ENCODE measurements around the gene ITPRID2.

Gene ITPRID2

DNA sequence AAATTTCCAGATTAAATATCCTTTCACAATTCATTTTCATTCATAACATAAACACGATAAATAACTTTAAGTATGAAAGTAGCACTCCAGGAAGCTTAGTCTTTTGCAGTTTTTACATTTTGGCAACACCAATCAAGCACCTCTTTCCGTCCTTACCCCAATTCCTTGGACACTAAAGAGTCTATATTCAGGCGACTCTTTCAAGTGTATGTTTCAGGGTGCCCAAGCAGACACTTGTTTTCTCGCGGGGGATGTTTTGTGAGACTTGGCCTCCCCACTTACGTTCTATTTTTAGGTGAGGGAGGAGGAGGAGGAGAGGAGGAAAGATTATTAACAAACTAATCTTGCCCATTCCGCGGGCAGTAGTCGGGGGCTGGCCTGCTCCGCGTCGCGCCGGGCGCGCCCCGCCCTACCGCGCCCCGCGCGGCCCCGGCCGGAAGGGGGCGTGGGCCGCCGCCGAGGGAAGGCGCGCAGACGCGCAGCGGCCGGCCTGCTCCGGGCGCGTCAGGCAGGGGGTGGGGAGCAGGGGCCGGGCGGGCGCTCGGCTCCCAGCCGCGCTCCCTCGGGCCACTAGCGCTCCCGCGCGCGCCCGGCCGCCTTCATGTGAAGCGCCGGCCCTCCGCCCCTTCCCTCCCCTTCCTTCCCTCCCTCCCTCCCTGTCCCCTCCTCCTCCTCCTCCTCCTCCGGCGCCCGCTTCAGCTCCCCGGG, at the start of gene ITPRID2:
Gene ITPRID2, plus strand, starts transcription at position 473 of the 708 bp plus-strand sequence. CDS start 337 bp downstream, outside the sequence.
- DNase-seq (ENCODE audit: low read depth in 2 of 2) = peak; percentile 61 to 67

- no peak for DNase-seq (ENCODE audit: low read depth in 2 of 2)
Measured at GRCh38 chr2:181844551-181845290, 46.8 kb upstream of the ITPRID2 start.

DNA sequence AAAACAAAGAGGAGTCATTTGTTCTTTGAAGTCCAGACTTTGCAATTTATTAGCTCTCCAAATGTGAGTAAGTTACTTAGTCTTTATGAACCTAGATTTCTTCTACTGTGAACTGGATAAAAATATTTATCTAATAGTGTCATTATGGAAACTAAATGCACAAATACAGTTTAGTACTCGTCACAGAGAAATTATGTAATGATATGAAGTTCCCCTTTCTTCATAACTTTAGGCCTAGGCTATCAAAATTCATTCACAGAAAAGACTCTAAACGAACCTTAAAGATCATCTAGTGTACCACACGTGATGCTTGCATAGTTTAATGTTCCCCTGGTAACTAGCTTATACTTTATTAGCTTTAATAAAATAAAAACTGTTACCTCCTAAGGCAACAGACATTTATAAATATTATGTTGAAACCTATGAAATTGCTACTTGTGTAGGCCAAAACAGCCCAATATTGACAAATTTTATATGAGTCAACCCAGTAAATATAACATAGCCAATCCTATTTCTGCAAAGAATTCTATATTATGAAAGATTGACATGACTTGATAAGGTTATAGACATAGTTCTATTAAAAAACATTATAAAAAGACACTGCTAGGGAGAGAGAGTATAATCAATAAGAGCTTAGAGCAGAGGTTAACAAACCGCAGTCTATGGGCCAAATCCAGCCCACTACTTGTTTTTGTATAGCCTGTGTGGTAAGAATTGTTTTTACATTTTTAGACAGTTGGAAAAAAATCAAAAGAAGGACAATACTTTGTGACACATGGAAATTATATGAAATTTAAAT, 44.9 kb upstream of the ITPRID2 start:
- DNase-seq (ENCODE audit: low read depth in 2 of 2) = no peak

DNA sequence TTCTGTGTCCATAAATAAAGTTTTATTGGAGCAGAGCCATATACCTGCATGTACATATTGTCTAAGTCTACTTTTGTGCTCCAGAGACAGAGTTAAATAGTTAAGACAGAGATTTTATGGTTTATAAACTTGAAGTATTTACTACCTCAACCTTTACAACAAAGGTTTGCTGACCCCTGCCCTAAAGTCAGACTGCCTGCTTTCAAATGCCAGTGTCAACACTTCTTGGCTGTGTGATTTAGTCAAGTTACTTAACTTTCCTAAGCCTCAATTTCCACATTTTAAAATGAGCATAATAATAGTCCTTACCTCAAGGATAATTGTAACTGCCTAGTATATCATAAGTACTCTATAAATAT, 44.4 kb upstream of the ITPRID2 start:
- no peak for DNase-seq (ENCODE audit: low read depth in 2 of 2)

GRCh38 chr2:181847702-181848101, 43.8 kb upstream of the ITPRID2 start:
- no peak for DNase-seq (ENCODE audit: low read depth in 2 of 2)

- DNase-seq (ENCODE audit: low read depth in 2 of 2) = no peak
Measured at GRCh38 chr2:181848261-181848886, 43.2 kb upstream of the ITPRID2 start.

- DNase-seq (ENCODE audit: low read depth in 2 of 2) = no peak
Measured at GRCh38 chr2:181849601-181850000, 41.9 kb upstream of the ITPRID2 start.

- DNase-seq (ENCODE audit: low read depth in 2 of 2) = no peak
Measured at GRCh38 chr2:181850936-181851560, 40.5 kb upstream of the ITPRID2 start.

DNA sequence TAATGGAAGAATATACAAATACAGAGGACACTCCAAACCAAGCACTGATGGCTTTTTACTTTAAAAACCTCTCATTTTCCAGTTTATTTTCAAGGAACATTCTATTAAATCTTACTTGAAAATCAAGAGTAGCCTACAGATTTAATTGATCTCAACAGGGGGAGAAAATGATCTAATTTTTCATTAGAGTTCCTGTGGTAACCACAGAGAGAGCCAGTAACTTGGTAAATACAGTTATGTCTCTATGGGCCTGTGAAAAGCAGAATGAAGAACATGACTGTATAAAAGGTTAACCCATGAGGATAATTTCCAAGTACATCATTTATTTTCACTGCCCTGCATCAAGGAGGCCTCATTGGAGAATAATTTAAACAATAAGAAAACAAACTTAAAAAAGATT, 39.8 kb upstream of the ITPRID2 start:
- DNase-seq (ENCODE audit: low read depth in 2 of 2) = no peak

DNA sequence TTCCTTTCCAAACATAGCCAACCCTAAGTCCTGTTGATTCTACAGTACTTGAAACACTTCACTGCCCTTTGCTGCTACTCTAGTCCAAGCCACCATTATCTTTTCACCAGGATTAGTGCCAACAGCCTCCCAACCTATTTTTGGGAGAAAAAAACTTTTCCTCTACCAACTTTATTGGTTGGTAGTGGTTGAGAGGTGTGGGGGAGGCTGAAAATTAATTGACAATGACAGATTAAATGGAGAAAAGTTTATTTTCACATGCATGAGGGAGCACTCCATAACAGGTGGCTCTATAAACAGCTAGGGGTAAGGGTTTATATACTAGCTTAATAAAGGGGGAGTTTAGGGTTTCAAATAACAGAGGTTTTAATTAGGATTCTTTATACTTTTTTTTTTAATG, 37.8 kb upstream of the ITPRID2 start:
- no peak for DNase-seq (ENCODE audit: low read depth in 2 of 2)

DNA sequence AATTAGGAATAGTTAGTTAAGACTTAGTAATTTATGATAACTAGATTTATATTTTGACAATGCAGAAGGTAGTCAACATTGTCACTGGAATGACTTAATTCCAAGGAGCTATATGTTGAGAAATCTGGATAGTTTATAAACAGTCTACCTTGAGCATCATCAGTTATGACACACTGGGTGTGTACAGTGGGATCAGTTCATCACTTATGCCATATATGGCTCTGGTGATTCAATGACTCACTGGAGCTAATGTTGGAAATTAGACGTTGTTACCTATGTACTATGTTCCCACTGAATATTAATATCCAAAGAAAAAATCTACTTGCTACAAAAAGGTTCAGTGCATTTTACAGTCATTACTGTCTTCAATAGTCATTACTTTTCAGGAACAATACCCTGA, 34.0 kb upstream of the ITPRID2 start:
- no peak for DNase-seq (ENCODE audit: low read depth in 2 of 2)

- DNase-seq (ENCODE audit: low read depth in 2 of 2) = no peak
Measured at GRCh38 chr2:181858600-181858999, 32.9 kb upstream of the ITPRID2 start.

- DNase-seq (ENCODE audit: low read depth in 2 of 2) = no peak
Measured at GRCh38 chr2:181859123-181859522, 32.4 kb upstream of the ITPRID2 start.

DNA sequence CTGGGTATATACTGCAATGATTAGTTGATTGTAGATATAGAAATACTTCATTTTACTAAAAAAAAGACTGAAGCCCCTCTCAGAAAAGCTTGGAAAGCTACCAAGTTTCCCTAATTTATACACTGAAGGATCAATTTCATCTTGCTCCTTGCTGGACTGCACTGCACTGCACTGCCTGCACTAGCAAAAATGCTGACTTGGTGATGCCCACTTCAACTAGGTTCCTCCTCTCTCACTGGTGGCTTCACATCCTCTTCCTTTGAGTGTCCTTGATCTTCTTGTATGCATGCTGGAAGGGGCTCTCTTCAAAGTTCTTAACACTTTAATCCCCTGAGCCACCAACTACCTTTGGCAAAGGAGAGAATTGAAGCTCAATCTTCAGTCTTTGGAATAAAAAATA, 31.7 kb upstream of the ITPRID2 start:
- no peak for DNase-seq (ENCODE audit: low read depth in 2 of 2)

DNA sequence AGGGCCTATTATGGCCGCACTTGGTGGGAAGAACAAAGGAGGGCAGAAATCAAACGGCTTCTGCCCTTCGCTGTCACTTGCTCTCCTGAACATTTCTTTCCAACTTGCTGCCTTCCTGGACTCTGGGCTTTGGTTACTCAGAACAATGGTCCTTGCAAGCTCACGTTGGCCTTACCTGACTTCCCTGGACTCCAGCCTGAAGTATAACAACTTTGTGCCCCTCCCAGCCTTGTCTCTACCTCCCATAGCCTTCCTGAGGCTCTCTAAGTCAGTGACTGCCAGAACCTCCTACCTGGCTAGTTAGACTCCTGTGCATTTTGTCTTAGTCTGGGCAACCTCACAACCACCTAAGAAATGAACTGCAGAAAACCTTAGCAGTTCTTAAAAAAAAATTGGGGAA, 30.2 kb upstream of the ITPRID2 start:
- DNase-seq (ENCODE audit: low read depth in 2 of 2) = no peak

DNA sequence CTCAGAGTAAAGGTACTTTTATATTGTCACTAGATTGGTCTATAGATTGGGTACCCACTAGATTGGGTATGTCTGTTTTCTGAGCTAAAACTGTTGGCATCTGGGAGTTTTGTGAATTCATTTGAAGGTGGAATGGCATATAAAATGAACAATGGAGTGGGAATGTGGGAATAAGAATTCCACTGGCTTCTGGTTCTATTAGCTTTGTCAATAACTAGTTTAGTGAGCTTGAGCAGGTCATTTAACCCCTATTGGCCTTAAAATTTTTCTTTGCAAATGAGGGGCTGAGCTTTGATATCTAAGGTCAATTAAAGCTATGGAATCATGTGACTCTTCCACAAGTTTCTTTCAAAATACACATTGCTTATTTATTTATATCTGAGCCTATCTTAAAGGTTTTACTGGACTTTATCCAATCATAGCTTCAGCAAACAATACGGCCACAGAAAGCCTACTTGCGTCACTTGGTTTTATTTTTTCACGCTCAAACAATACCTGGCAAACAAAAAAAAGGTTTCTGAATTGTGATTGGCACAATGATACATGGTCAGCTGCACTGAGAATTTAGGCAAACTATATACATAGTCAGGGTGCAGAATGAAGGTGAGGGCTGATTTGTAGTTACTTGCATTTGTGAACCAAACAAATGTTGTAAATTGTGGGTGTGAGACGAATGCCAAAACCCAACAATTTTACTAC, 28.8 kb upstream of the ITPRID2 start:
- DNase-seq (ENCODE audit: low read depth in 2 of 2) = no peak

- DNase-seq (ENCODE audit: low read depth in 2 of 2) = no peak
Measured at GRCh38 chr2:181872178-181872577, 19.4 kb upstream of the ITPRID2 start.

- DNase-seq (ENCODE audit: low read depth in 2 of 2) = peak in 1 of 2 experiments; percentile 4
Measured at GRCh38 chr2:181876614-181877063, 14.9 kb upstream of the ITPRID2 start.

DNA sequence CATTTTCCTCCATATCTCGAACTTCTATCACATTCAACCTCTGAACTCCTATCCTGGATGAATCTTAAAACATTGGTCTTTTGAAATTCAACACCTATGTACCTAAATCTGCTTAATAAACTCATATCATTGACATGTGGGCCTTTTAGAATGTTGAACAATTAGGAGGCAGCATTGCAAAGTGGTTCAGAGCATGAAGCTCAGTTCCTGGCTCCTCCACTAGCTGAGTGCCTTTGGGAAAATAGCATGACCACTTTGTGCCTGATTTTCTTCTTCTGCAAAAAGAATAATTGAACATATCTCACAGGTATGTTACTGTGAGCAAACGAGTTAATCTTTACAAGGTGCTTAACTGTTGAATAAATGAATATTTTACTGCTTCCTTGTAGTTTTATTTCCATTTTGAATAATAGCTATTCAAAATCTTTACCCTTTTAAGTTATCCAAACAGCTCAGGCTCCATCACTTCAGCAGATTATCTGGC, 14.3 kb upstream of the ITPRID2 start:
- DNase-seq (ENCODE audit: low read depth in 2 of 2) = no peak

- no peak for DNase-seq (ENCODE audit: low read depth in 2 of 2)
Measured at GRCh38 chr2:181878448-181878847, 13.1 kb upstream of the ITPRID2 start.

GRCh38 chr2:181879295-181879694, 12.2 kb upstream of the ITPRID2 start:
- DNase-seq (ENCODE audit: low read depth in 2 of 2) = no peak
